Endodermal cell (in vitro differentiated cells): ENCODE data around the gene MAGOH. TPM values are rescaled to one million over a fixed set of nuclear protein-coding genes. Genes with fewer than 3 reads are reported as not detected.

ENCODE experiments used
- DNase-seq: peaks from one replicate; pipeline ENCODE4 v3.0.0-alpha.2; 2017
- H3K27ac ChIP-seq: 2 replicates; pipeline ENCODE4 v1.5.1; 2013; ENCODE audit warnings: mild to moderate bottlenecking, low read depth, low read length, moderate library complexity
- H3K27me3 ChIP-seq: 2 replicates; pipeline ENCODE4 v1.6.1; 2013; ENCODE audit warnings: mild to moderate bottlenecking, low read length, moderate library complexity; ENCODE audit not compliant: insufficient read depth, control insufficient read depth, poor library complexity, severe bottlenecking
- H3K36me3 ChIP-seq: 2 replicates; pipeline ENCODE4 v1.7.0; 2013; ENCODE audit warnings: mild to moderate bottlenecking, low read length, moderate library complexity; ENCODE audit not compliant: control insufficient read depth, insufficient read depth
- H3K4me1 ChIP-seq: one replicate; pipeline ENCODE4 v1.7.0; 2013; ENCODE audit warnings: low read length; ENCODE audit not compliant: control insufficient read depth, insufficient read depth
- H3K4me3 ChIP-seq: 2 replicates; pipeline ENCODE4 v1.5.1; 2013; ENCODE audit warnings: mild to moderate bottlenecking, low read length, moderate library complexity
- H3K9ac ChIP-seq: 2 replicates; pipeline ENCODE4 v1.6.1; 2013; ENCODE audit warnings: mild to moderate bottlenecking, low read length, moderate library complexity; ENCODE audit not compliant: poor library complexity, severe bottlenecking; ENCODE audit errors: extremely low read depth
- H3K9me3 ChIP-seq: 2 replicates; pipeline ENCODE4 v1.6.1; 2013; ENCODE audit warnings: mild to moderate bottlenecking, low read length, moderate library complexity; ENCODE audit not compliant: control insufficient read depth
- H3K27ac Mint-ChIP-seq: 2 replicates; pipeline ENCODE4 v1.8.0; 2020; ENCODE audit warnings: mixed read lengths
- H3K27me3 Mint-ChIP-seq: 2 replicates; pipeline ENCODE4 v1.8.0; 2021; ENCODE audit warnings: mild to moderate bottlenecking, mixed read lengths; ENCODE audit not compliant: insufficient read depth
- H3K36me3 Mint-ChIP-seq: 2 replicates; pipeline ENCODE4 v1.8.0; 2020; ENCODE audit warnings: low read depth, mixed read lengths
- H3K4me1 Mint-ChIP-seq: 2 replicates; pipeline ENCODE4 v1.8.0; 2020; ENCODE audit warnings: mixed read lengths
- H3K4me3 Mint-ChIP-seq: 2 replicates; pipeline ENCODE4 v1.8.0; 2020; ENCODE audit warnings: mild to moderate bottlenecking, moderate library complexity, mixed read lengths
- H3K9me3 Mint-ChIP-seq: 2 replicates; pipeline ENCODE4 v1.8.0; 2020; ENCODE audit warnings: mild to moderate bottlenecking, mixed read lengths
- WGBS, 2 experiments: methylation state at CpG; one replicate each; pipeline versions ENCODE4 v1.1.5 to v1.1.7; 2013; ENCODE audit warnings: missing lambda C conversion rate in 2 of 2, mixed read lengths in 1 of 2; ENCODE audit not compliant: insufficient coverage in 1 of 2, insufficient read length in 1 of 2; 5-methylcytosine and 5-hydroxymethylcytosine counted together
- total RNA-seq, 2 donors: library from RNA; stranded (reverse); fragmentation: NEBNext Ultra II Directional in 1 of 2; extraction: Animal tissue kit (Norgen Biotek cat#: 25700) in 1 of 2; gene quantifications; 2 replicates in 1 of 2; 3 replicates in 1 of 2; pipeline ENCODE4 v1.2.1, GENCODE V29; 2021
- TF ChIP-seq, protein P1 (sequence below): fragments of 200-600 bp; sonication (generic); conservative IDR thresholded peaks from 2 replicates; pipeline ENCODE4 v1.5.0; 2021; ENCODE audit warnings: antibody characterized with exemption, mild to moderate bottlenecking

Gene MAGOH
- total RNA-seq, 2 donors from 2014 or later, result 59.1 to 74.7 TPM

DNA sequence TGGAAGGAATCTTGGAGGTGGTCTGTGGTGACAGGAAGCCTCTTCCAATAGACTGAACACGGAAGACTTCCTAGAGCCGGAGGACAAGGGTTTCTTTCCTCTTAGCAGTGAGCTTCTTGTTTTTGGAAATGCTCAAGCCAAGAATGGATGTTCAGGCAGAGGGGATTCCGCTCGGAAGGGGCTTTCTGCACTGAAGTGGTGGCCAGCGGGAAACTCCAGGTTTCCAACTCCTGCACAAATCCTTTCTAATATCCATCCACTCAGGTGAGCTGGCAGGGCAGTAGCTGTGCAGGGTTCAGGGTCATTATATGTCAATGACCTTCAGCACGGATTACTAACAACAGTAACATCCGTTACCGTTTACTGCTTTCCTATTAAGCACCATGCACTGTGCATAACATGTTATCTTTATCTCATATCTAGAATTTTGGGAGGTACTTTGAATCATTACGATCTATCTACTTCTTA is 42.3 kb downstream of the MAGOH start:
- no peak overlapping the region for H3K27ac ChIP-seq
- 53 to 60% methylated on average over 5 to 9 of the region's 9 CpGs for WGBS, 2 experiments

DNA sequence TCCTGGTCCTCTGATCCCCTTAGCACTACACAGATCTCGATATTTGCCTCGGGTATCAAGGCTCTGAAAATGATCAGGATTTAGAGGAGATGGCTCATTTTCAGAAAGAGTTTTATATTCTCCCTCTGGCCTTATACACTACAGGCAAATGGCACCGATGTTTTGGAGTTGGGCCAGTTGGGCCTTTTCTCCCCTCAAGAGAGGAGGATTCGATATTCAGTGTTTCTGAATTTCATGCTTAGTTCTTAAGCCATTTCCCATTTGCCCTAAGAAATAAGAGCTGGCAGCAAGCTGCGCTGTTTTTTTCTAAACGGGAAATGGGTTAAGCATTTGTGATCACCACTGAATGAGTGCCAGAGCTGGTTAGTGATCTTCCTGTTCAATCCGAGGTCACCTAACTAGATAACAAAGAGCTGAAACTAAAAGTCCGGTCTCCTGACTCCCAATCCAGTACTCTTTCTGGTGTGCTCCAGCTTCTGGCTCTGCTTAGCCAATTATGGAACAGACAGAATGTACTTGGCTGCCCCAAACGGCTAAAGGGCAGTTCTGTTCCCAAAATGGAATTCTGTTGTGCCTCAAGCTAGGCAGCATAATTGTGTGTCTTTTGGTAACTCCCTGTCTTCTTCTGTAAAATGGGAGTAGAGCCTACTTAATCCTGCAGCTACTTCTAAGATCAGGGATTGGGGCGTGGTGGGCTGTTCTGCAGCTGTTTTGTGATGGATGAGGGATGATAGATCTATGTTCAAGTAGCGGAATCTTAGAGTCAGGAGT is 42.9 kb downstream of the MAGOH start:
- WGBS, 2 experiments, result 92 to 93% methylated on average over 9 to 11 of the region's 11 CpGs
- Mint-ChIP-seq H3K4me3 (peak overlapping the region; percentile 96), H3K27ac (no peak overlapping the region), H3K9me3 (no peaks in the 10 kb centered on the region), H3K4me1 (peaks cover 28% of the 10 kb centered on the region), H3K36me3 (no peaks in the 10 kb centered on the region), H3K27me3 (peaks cover 7% of the 10 kb centered on the region)
- Histone ChIP-seq H3K4me3 (no peak overlapping the region), H3K36me3 (no peaks in the 10 kb centered on the region), H3K4me1 (no peaks in the 10 kb centered on the region), H3K27ac (no peak overlapping the region), H3K9me3 (no peaks in the 10 kb centered on the region), H3K27me3 (no peaks in the 10 kb centered on the region), H3K9ac (no peak overlapping the region)
- no peak for DNase-seq
- TF ChIP-seq, protein P1, sequence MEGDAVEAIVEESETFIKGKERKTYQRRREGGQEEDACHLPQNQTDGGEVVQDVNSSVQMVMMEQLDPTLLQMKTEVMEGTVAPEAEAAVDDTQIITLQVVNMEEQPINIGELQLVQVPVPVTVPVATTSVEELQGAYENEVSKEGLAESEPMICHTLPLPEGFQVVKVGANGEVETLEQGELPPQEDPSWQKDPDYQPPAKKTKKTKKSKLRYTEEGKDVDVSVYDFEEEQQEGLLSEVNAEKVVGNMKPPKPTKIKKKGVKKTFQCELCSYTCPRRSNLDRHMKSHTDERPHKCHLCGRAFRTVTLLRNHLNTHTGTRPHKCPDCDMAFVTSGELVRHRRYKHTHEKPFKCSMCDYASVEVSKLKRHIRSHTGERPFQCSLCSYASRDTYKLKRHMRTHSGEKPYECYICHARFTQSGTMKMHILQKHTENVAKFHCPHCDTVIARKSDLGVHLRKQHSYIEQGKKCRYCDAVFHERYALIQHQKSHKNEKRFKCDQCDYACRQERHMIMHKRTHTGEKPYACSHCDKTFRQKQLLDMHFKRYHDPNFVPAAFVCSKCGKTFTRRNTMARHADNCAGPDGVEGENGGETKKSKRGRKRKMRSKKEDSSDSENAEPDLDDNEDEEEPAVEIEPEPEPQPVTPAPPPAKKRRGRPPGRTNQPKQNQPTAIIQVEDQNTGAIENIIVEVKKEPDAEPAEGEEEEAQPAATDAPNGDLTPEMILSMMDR, result no peak

More for the DNA sequence above, 42.3 kb downstream of the MAGOH start:
- TF ChIP-seq, protein P1, result no peak
- Mint-ChIP-seq H3K9me3 (no peaks in the 10 kb centered on the region), H3K4me3 (peak overlapping the region; percentile 96), H3K27ac (peak overlapping the region; percentile 71), H3K36me3 (peaks cover 1% of the 10 kb centered on the region), H3K4me1 (peaks cover 22% of the 10 kb centered on the region), H3K27me3 (peaks cover 7% of the 10 kb centered on the region)
- Histone ChIP-seq H3K36me3 (peaks cover 6% of the 10 kb centered on the region), H3K9me3 (no peaks in the 10 kb centered on the region), H3K9ac (no peak overlapping the region), H3K4me1 (no peaks in the 10 kb centered on the region), H3K4me3 (peak overlapping the region; percentile 89), H3K27me3 (no peaks in the 10 kb centered on the region)
- no peak for DNase-seq

DNA sequence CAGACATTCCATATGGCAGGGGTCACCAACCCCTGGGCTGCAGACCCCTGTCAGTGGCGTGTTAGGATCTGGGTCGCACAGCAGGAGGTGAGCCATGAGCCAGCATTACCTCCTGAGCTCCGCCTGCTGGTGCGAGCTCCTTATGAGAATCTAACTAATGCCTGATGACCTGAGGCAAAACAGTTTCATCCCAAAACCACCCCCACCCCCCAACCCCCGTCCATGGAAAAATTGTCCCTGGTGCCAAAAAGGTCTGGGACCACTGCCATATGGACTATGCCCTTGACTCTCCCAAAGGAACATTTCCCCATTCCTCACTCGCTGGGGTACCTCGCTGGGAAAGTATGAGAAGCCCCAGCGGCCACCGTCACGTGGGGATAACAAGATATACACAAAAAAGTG is 48.1 kb downstream of the MAGOH start:
- peaks cover 2% of the 10 kb centered on the region for H3K27me3 Mint-ChIP-seq
- WGBS, 2 experiments, result 82 to 89% methylated on average over 9 to 10 of the region's 10 CpGs
- no peak overlapping the region for H3K4me3 Mint-ChIP-seq

More for the DNA sequence above, 48.1 kb downstream of the MAGOH start:
- Histone ChIP-seq H3K27me3 (no peaks in the 10 kb centered on the region), H3K9ac (no peak overlapping the region), H3K4me1 (peaks cover 7% of the 10 kb centered on the region), H3K9me3 (no peaks in the 10 kb centered on the region), H3K27ac (no peak overlapping the region), H3K4me3 (no peak overlapping the region), H3K36me3 (no peaks in the 10 kb centered on the region)
- DNase-seq, result peak; percentile 73
- TF ChIP-seq, protein P1, result peak; percentile 61
- Mint-ChIP-seq H3K36me3 (no peaks in the 10 kb centered on the region), H3K4me1 (peaks cover 29% of the 10 kb centered on the region), H3K9me3 (no peaks in the 10 kb centered on the region), H3K27ac (peak overlapping the region; percentile 14)
